HepG2 (cell line): ENCODE measurements around the gene IL17C. TPM values are rescaled to one million over a fixed set of nuclear protein-coding genes. Genes with fewer than 3 reads are reported as not detected.

Experiments used
- ATF3 ChIP-seq: sonication (generic); formaldehyde crosslinking; IDR thresholded peaks from 2 replicates; pipeline ENCODE4 v1.4.0; 2020; ENCODE audit warnings: missing genetic modification reagents
- CEBPG ChIP-seq: IDR thresholded peaks from 2 replicates; pipeline ENCODE4 v1.6.1; 2016
- EHMT2 ChIP-seq: fragments of 200-600 bp; sonication (generic); IDR thresholded peaks from 2 replicates; pipeline ENCODE4 v1.7.0; 2017; ENCODE audit warnings: antibody characterized with exemption, low read depth, low read length, borderline replicate concordance
- RFX3 ChIP-seq: IDR thresholded peaks from 2 replicates; pipeline ENCODE4 v1.6.1; 2016; ENCODE audit warnings: missing biosample characterization, missing genetic modification reagents
- SAFB2 ChIP-seq: sonication (generic); formaldehyde crosslinking; IDR thresholded peaks from 2 replicates; pipeline ENCODE4 v1.5.1; 2020; ENCODE audit warnings: missing genetic modification reagents, low read depth, mild to moderate bottlenecking, borderline replicate concordance
- ZBTB14 ChIP-seq: sonication (generic); formaldehyde crosslinking; IDR thresholded peaks from 2 replicates; pipeline ENCODE4 v1.4.0; 2020; ENCODE audit warnings: missing genetic modification reagents
- ZFX ChIP-seq: sonication (generic); formaldehyde crosslinking; IDR thresholded peaks from 2 replicates; pipeline ENCODE4 v1.4.0; 2020; ENCODE audit warnings: mild to moderate bottlenecking, low read depth, missing genetic modification reagents, moderate library complexity
- ZFYVE20 ChIP-seq: sonication (generic); formaldehyde crosslinking; IDR thresholded peaks from 2 replicates; pipeline ENCODE4 v1.8.0; 2023; ENCODE audit warnings: low read depth, mild to moderate bottlenecking, moderate library complexity, missing genetic modification reagents, borderline replicate concordance
- ZHX1 ChIP-seq: sonication (generic); formaldehyde crosslinking; IDR thresholded peaks from 2 replicates; pipeline ENCODE4 v1.8.1; 2022; ENCODE audit warnings: low read depth, mild to moderate bottlenecking, missing genetic modification reagents
- ZKSCAN8 ChIP-seq: IDR thresholded peaks from 2 replicates; pipeline ENCODE4 v1.6.1; 2016; ENCODE audit warnings: borderline replicate concordance, missing genetic modification reagents, missing compliant biosample characterization
- ZMYM2 ChIP-seq: sonication (generic); formaldehyde crosslinking; IDR thresholded peaks from 2 replicates; pipeline ENCODE4 v1.8.0; 2022; ENCODE audit warnings: mild to moderate bottlenecking, missing genetic modification reagents
- ZNF781 ChIP-seq: sonication (generic); formaldehyde crosslinking; IDR thresholded peaks from 2 replicates; pipeline ENCODE4 v1.5.1; 2020; ENCODE audit warnings: borderline replicate concordance, mild to moderate bottlenecking, missing genetic modification reagents; ENCODE audit errors: not compliant biosample characterization
- polyA plus RNA-seq, 8 experiments: library from polyadenylated mRNA; depleted of rRNA in 3 of 8; stranded (reverse) in 7 of 8; unstranded in 1 of 8; fragments of >200 nt; fragmentation: Illumina TruSeq in 4 of 8; extraction: Trizol in 4 of 8; gene quantifications; 2 replicates each; pipeline versions ENCODE4 v1.2.1 to v1.2.3, GENCODE V29; 2011 to 2016; ENCODE audit warnings: low read depth in 4 of 8, missing spikeins in 1 of 8, mixed read lengths in 1 of 8; ENCODE audit not compliant: insufficient read depth in 1 of 8
- total RNA-seq, 5 experiments: library from RNA; depleted of rRNA; stranded (reverse); fragments of >200 nt; fragmentation: Illumina TruSeq; extraction: Trizol; gene quantifications; 2 replicates each; pipeline ENCODE4 v1.2.3, GENCODE V29; 2016; ENCODE audit warnings: low read depth in 1 of 5
- TF ChIP-seq, protein P1 (sequence below): sonication (generic); formaldehyde crosslinking; IDR thresholded peaks from 2 replicates; pipeline ENCODE4 v1.4.0; 2020; ENCODE audit warnings: missing genetic modification reagents
- TF ChIP-seq, protein P2 (sequence below): sonication (generic); formaldehyde crosslinking; IDR thresholded peaks from 2 replicates; pipeline ENCODE4 v1.4.0; 2020; ENCODE audit warnings: mild to moderate bottlenecking, low read depth, missing genetic modification reagents
- TF ChIP-seq, protein P3 (sequence below): sonication (generic); formaldehyde crosslinking; IDR thresholded peaks from 2 replicates; pipeline ENCODE4 v1.4.0; 2020; ENCODE audit warnings: mild to moderate bottlenecking, missing genetic modification reagents
- TF ChIP-seq, protein P4 (sequence below): sonication (generic); formaldehyde crosslinking; IDR thresholded peaks from 2 replicates; pipeline ENCODE4 v1.8.1; 2023; ENCODE audit warnings: mild to moderate bottlenecking, missing genetic modification reagents, borderline replicate concordance
- TF ChIP-seq, protein P5 (sequence below): sonication (generic); formaldehyde crosslinking; IDR thresholded peaks from 2 replicates; pipeline ENCODE4 v1.8.1; 2023; ENCODE audit warnings: mild to moderate bottlenecking, inconsistent platforms, moderate library complexity, missing genetic modification reagents, borderline replicate concordance
- TF ChIP-seq, protein P6 (sequence below): sonication (generic); formaldehyde crosslinking; IDR thresholded peaks from 2 replicates; pipeline ENCODE4 v1.4.0; 2020; ENCODE audit warnings: mild to moderate bottlenecking, low read depth, missing genetic modification reagents

The IL17C gene
- total and polyA plus RNA-seq, 2 of the 13 experiments (the other 11 are each of a cell fraction or from before 2014, with no cell fraction given): not detected

DNA sequence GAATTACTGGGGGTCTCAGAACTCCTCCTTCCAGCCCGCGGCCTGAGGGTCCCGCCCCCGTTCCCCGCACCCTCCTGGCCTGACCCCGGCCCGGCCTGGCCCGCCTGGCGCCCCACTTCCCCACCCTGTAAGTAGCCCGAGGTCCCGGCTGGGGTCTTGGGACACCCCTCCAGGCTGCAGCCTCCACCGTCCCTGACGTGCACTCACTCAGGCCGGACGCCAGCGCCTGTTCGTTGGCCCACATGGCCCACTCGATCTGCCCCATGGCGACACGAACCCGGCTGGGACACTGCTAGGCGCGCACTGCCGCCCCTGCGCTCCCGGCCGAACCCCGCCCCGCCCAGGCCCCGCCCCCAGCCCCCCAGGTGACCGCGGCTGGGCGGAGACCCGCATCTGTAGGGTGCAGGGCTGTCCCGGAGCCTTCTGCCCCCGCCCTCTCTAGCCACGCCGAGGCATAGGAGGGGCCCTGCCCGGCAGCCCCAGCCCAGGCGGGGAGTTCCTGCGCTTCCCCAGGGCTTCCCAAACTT is 12.4 kb downstream of the IL17C start, which contains the start of gene CYBA (continued):
- peak; percentile 53; the same call in 1 of the 2 replicates for TF ChIP-seq ZBTB14 (CRISPR knock-in tag)
- TF ChIP-seq, protein P1, sequence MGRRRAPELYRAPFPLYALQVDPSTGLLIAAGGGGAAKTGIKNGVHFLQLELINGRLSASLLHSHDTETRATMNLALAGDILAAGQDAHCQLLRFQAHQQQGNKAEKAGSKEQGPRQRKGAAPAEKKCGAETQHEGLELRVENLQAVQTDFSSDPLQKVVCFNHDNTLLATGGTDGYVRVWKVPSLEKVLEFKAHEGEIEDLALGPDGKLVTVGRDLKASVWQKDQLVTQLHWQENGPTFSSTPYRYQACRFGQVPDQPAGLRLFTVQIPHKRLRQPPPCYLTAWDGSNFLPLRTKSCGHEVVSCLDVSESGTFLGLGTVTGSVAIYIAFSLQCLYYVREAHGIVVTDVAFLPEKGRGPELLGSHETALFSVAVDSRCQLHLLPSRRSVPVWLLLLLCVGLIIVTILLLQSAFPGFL (CRISPR knock-in tag): no peak
- TF ChIP-seq ZMYM2 (CRISPR knock-in tag): no peak
- TF ChIP-seq, protein P2, sequence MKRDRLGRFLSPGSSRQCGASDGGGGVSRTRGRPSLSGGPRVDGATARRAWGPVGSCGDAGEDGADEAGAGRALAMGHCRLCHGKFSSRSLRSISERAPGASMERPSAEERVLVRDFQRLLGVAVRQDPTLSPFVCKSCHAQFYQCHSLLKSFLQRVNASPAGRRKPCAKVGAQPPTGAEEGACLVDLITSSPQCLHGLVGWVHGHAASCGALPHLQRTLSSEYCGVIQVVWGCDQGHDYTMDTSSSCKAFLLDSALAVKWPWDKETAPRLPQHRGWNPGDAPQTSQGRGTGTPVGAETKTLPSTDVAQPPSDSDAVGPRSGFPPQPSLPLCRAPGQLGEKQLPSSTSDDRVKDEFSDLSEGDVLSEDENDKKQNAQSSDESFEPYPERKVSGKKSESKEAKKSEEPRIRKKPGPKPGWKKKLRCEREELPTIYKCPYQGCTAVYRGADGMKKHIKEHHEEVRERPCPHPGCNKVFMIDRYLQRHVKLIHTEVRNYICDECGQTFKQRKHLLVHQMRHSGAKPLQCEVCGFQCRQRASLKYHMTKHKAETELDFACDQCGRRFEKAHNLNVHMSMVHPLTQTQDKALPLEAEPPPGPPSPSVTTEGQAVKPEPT (CRISPR knock-in tag): no peak
- no peak; the same call in 1 of the 2 replicates for TF ChIP-seq ATF3 (CRISPR knock-in tag)
- TF ChIP-seq ZHX1 (CRISPR knock-in tag): no peak
- TF ChIP-seq, protein P3, sequence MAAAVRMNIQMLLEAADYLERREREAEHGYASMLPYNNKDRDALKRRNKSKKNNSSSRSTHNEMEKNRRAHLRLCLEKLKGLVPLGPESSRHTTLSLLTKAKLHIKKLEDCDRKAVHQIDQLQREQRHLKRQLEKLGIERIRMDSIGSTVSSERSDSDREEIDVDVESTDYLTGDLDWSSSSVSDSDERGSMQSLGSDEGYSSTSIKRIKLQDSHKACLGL (CRISPR knock-in tag): peak; percentile 82
- no peak for TF ChIP-seq SAFB2 (CRISPR knock-in tag)
- no peak for TF ChIP-seq ZNF781 (CRISPR knock-in tag)
- no peak for TF ChIP-seq ZKSCAN8 (CRISPR knock-in tag)
- TF ChIP-seq ZFYVE20 (CRISPR knock-in tag): no peak
- TF ChIP-seq, protein P4, sequence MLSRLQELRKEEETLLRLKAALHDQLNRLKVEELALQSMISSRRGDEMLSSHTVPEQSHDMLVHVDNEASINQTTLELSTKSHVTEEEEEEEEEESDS (CRISPR knock-in tag): no peak; the same call in 1 of the 2 replicates
- TF ChIP-seq, protein P5, sequence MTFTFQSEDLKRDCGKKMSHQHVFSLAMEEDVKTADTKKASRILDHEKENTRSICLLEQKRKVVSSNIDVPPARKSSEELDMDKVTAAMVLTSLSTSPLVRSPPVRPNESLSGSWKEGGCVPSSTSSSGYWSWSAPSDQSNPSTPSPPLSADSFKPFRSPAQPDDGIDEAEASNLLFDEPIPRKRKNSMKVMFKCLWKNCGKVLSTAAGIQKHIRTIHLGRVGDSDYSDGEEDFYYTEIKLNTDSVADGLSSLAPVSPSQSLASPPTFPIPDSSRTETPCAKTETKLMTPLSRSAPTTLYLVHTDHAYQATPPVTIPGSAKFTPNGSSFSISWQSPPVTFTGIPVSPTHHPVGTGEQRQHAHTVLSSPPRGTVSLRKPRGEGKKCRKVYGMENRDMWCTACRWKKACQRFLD: no peak
- no peak for TF ChIP-seq EHMT2
- TF ChIP-seq ZFX (CRISPR knock-in tag): peak; percentile 90
- no peak for TF ChIP-seq RFX3 (CRISPR knock-in tag)
- TF ChIP-seq, protein P6, sequence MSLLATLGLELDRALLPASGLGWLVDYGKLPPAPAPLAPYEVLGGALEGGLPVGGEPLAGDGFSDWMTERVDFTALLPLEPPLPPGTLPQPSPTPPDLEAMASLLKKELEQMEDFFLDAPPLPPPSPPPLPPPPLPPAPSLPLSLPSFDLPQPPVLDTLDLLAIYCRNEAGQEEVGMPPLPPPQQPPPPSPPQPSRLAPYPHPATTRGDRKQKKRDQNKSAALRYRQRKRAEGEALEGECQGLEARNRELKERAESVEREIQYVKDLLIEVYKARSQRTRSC (CRISPR knock-in tag): no peak
- no peak for TF ChIP-seq CEBPG (CRISPR knock-in tag)
